Activated CD4-positive, alpha-beta T cell treated with anti-CD3 and anti-CD28 coated beads for 24 hours (primary cell): ENCODE measurements around the gene KRTAP9-1.
"Not testable (repeated sequence)": the region's sequence is repeated elsewhere in the genome, so short reads cannot be mapped to it uniquely, and the experiment has no call there.

Experiments used
- DNase-seq, 2 donors: peaks; one replicate each; pipeline ENCODE4 v3.0.0-alpha.2; 2020; ENCODE audit warnings: low read depth in 2 of 2

KRTAP9-1 gene

GRCh38 chr17:41189837-41190318 lies at the start of gene KRTAP9-1:
Gene KRTAP9-1 (plus strand): TSS chr17:41189887. CDS start chr17:41189887, 0 bp downstream.
- not testable (repeated sequence) for DNase-seq

- DNase-seq: no peak
Measured at GRCh38 chr17:41140360-41141131, 49.1 kb upstream of the KRTAP9-1 start, which contains the start of gene KRTAP4-6. Gene KRTAP4-6 (minus strand): TSS chr17:41140544. CDS start chr17:41140487, 57 bp downstream.

- DNase-seq: no peak
Measured at GRCh38 chr17:41141361-41141760, 48.3 kb upstream of the KRTAP9-1 start.

- DNase-seq: no peak
Measured at GRCh38 chr17:41144846-41145245, 44.8 kb upstream of the KRTAP9-1 start.

- DNase-seq: no peak
Measured at GRCh38 chr17:41145261-41145660, 44.4 kb upstream of the KRTAP9-1 start.

GRCh38 chr17:41147531-41148204 lies 42.0 kb upstream of the KRTAP9-1 start:
- DNase-seq: no peak

- DNase-seq: not testable (repeated sequence)
Measured at GRCh38 chr17:41148971-41149651, 40.6 kb upstream of the KRTAP9-1 start.

GRCh38 chr17:41149652-41149985 lies 40.1 kb upstream of the KRTAP9-1 start, which contains the start of gene KRTAP4-5:
Gene KRTAP4-5 (minus strand): TSS chr17:41149825. CDS start chr17:41149767, 58 bp downstream.
- DNase-seq: no peak

- no peak for DNase-seq
Measured at GRCh38 chr17:41150026-41150425, 39.7 kb upstream of the KRTAP9-1 start.

GRCh38 chr17:41151525-41151924 lies 38.2 kb upstream of the KRTAP9-1 start:
- no peak for DNase-seq

GRCh38 chr17:41153856-41154255 lies 35.8 kb upstream of the KRTAP9-1 start:
- no peak for DNase-seq

- DNase-seq: not testable (repeated sequence)
Measured at GRCh38 chr17:41160190-41160589, 29.5 kb upstream of the KRTAP9-1 start.

- no peak for DNase-seq
Measured at GRCh38 chr17:41160648-41161047, 29.0 kb upstream of the KRTAP9-1 start, which contains the start of gene KRTAP4-4. Gene KRTAP4-4 (minus strand): TSS chr17:41160748. CDS start chr17:41160691, 57 bp downstream.

GRCh38 chr17:41163828-41164227 lies 25.9 kb upstream of the KRTAP9-1 start:
- DNase-seq: no peak

GRCh38 chr17:41167561-41167960 lies 22.1 kb upstream of the KRTAP9-1 start:
- DNase-seq: no peak

- no peak for DNase-seq
Measured at GRCh38 chr17:41168121-41168520, 21.6 kb upstream of the KRTAP9-1 start, which contains the start of gene KRTAP4-3. Gene KRTAP4-3 (minus strand): TSS chr17:41168221. CDS start chr17:41168172, 49 bp downstream.

GRCh38 chr17:41171886-41172285 lies 17.8 kb upstream of the KRTAP9-1 start:
- no peak for DNase-seq

GRCh38 chr17:41176744-41177387 lies 12.8 kb upstream of the KRTAP9-1 start:
- DNase-seq: no peak

- DNase-seq: no peak
Measured at GRCh38 chr17:41177727-41178271, 11.9 kb upstream of the KRTAP9-1 start, which contains the start of gene KRTAP4-2. Gene KRTAP4-2 (minus strand): TSS chr17:41178221. CDS start chr17:41178164, 57 bp downstream.

GRCh38 chr17:41178341-41178740 lies 11.3 kb upstream of the KRTAP9-1 start:
- DNase-seq: no peak
